AG09309 (cell line): Measurements from ENCODE around the gene ALG8.

ENCODE experiments used
- DNase-seq: peaks from one replicate; pipeline ENCODE4 v3.0.0-alpha.2; 2010; ENCODE audit warnings: low read depth
- H3K4me3 ChIP-seq: 2 replicates; pipeline ENCODE4 v1.5.1; 2011; ENCODE audit warnings: mild to moderate bottlenecking, low read depth, low read length, moderate library complexity; ENCODE audit not compliant: control insufficient read depth
- TF ChIP-seq, protein P1 (sequence below): IDR thresholded peaks from 2 replicates; pipeline ENCODE4 v1.5.1; 2011; ENCODE audit warnings: mild to moderate bottlenecking, low read depth, low read length, inconsistent platforms; ENCODE audit not compliant: insufficient read depth, control insufficient read depth; ENCODE audit errors: missing control alignments

ALG8 gene

GRCh38 chr11:78168539-78169477, 29.4 kb upstream of the ALG8 start:
- no peak overlapping the region for H3K4me3 ChIP-seq
- DNase-seq = peak; percentile 42
- TF ChIP-seq, protein P1, sequence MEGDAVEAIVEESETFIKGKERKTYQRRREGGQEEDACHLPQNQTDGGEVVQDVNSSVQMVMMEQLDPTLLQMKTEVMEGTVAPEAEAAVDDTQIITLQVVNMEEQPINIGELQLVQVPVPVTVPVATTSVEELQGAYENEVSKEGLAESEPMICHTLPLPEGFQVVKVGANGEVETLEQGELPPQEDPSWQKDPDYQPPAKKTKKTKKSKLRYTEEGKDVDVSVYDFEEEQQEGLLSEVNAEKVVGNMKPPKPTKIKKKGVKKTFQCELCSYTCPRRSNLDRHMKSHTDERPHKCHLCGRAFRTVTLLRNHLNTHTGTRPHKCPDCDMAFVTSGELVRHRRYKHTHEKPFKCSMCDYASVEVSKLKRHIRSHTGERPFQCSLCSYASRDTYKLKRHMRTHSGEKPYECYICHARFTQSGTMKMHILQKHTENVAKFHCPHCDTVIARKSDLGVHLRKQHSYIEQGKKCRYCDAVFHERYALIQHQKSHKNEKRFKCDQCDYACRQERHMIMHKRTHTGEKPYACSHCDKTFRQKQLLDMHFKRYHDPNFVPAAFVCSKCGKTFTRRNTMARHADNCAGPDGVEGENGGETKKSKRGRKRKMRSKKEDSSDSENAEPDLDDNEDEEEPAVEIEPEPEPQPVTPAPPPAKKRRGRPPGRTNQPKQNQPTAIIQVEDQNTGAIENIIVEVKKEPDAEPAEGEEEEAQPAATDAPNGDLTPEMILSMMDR = no peak

- no peak overlapping the region for H3K4me3 ChIP-seq
- TF ChIP-seq, protein P1 = no peak
- no peak for DNase-seq
These were observed 27.5 kb upstream of the ALG8 start for GRCh38 chr11:78166855-78167469.

- DNase-seq = no peak
- no peak overlapping the region for H3K4me3 ChIP-seq
- TF ChIP-seq, protein P1 = no peak
These were observed 25.0 kb upstream of the ALG8 start for GRCh38 chr11:78164471-78164870.

DNA sequence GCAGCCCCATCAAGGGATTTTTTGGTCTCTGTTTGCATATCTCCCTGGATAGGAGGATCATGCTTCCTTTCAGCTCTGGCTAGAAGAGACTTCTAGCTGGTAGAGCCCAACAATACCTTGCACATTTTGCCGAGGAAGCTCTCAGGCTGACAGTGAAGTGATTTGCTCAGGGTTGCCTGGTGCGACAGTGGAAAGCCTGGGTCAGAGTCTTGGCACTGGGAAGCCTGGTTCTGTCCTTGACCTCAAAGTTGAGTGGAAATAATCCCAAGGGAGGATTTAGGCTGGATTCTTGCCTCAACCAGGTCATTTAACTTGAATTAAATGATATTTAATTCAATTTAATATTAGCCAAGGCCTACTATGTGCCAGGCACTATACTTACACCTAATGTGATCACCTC, 24.4 kb upstream of the ALG8 start:
- H3K4me3 ChIP-seq = no peak overlapping the region
- DNase-seq = no peak
- TF ChIP-seq, protein P1 = no peak

- TF ChIP-seq, protein P1 = no peak
- no peak overlapping the region for H3K4me3 ChIP-seq
- no peak for DNase-seq
These were observed 22.5 kb upstream of the ALG8 start for GRCh38 chr11:78161962-78162371.

- TF ChIP-seq, protein P1 = no peak
- DNase-seq = no peak
- no peak overlapping the region for H3K4me3 ChIP-seq
These were observed 21.9 kb upstream of the ALG8 start for GRCh38 chr11:78161346-78161745.
